GM23248 (cell line): ENCODE measurements around the gene PEX1.

Experiments
- EZH2 ChIP-seq: fragments of 200-600 bp; sonication (generic); IDR thresholded peaks from 2 replicates; pipeline ENCODE4 v1.6.1; 2018; ENCODE audit warnings: antibody characterized with exemption, mild to moderate bottlenecking; ENCODE audit not compliant: insufficient read depth, poor library complexity, severe bottlenecking
- EZH2phosphoT487 ChIP-seq: fragments of 200-600 bp; sonication (generic); IDR thresholded peaks from 2 replicates; pipeline ENCODE4 v1.6.1; 2018; ENCODE audit warnings: antibody characterized with exemption, moderate library complexity, mild to moderate bottlenecking, low read depth; ENCODE audit not compliant: insufficient read depth

DNA sequence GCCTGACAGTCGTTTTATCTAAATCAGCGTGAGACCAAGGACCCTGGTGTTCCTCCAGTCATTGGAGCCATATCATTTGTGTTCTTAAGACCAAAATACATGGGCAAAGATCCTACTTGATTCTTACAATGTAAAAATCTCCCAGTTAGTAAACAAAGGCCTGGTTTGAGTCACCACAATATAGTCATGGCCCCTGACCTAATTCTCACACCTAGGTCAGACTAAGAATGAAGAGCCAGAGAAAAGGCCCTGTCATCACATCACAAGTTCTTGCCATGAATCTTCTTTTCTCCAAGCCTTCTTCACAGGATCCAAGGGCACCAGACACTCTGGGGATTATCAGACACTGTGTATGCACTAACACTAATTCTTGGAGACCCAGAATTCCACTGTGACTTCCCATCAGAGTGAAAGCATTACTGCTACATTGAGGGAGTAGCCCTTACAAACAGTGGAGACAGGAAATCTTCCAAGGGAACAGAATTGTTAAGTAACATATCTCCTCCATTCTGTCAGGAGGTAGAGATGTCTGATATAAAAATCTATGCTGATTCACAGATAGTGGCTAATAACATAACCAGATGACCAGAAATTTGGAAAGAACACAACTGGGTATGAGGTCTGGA lies 42.9 kb downstream of the PEX1 start:
- TF ChIP-seq EZH2 = no peak
- no peak for TF ChIP-seq EZH2phosphoT487
